Measurements from ENCODE around the gene ZNF311. TPM values are rescaled to one million over a fixed set of nuclear protein-coding genes. Genes with fewer than 3 reads are reported as not detected.

The ZNF311 gene
- total and polyA plus RNA-seq, 9 of the 15 experiments (the other 6 are each of a cell fraction or from before 2014, with no cell fraction given): 5.1 to 10.0 (median 7.5) TPM

DNA sequence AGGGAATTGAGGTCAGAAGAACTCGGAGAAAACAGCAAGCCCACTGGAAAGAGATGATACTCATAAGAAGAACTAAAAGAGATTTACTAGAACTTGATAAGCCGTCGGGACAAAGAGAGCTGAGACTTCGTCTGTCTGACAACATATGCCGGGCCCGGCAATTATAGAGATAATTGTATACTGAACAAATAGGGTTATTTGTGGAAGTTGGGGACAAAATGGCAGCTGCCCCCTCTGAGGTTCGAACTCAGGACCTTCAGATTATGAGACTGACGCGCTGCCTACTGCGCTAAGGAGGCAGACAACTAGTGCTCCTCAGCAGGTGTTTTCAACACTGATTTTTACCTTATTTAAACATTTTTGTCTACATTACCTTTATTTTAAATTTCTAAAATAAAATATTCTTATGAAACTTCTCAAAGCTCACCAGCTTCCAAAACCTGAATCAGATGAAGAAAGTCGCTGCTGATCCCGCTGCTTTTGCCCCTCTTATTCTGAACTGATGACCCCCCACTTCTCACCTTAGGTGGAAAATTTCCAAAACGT is 52.0 kb downstream of the ZNF311 start (continued):
- TF ChIP-seq ELK1 (CRISPR knock-in tag; IDR thresholded peaks at IDR 0.05): no peak
- TF ChIP-seq MAFF (IDR thresholded peaks at IDR 0.05; ENCODE audit: low read length): 0 out of 2 replicates have a peak, but pooled peaks have one; percentile 3
- TF ChIP-seq, protein P1, sequence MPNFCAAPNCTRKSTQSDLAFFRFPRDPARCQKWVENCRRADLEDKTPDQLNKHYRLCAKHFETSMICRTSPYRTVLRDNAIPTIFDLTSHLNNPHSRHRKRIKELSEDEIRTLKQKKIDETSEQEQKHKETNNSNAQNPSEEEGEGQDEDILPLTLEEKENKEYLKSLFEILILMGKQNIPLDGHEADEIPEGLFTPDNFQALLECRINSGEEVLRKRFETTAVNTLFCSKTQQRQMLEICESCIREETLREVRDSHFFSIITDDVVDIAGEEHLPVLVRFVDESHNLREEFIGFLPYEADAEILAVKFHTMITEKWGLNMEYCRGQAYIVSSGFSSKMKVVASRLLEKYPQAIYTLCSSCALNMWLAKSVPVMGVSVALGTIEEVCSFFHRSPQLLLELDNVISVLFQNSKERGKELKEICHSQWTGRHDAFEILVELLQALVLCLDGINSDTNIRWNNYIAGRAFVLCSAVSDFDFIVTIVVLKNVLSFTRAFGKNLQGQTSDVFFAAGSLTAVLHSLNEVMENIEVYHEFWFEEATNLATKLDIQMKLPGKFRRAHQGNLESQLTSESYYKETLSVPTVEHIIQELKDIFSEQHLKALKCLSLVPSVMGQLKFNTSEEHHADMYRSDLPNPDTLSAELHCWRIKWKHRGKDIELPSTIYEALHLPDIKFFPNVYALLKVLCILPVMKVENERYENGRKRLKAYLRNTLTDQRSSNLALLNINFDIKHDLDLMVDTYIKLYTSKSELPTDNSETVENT (CRISPR knock-in tag; IDR thresholded peaks at IDR 0.05): peak; percentile 26; the same call in 1 of the 2 replicates
- TF ChIP-seq ZNF75A (CRISPR knock-in tag; IDR thresholded peaks at IDR 0.05): no peak
- no peak for TF ChIP-seq ZNF408 (CRISPR knock-in tag; IDR thresholded peaks at IDR 0.05; ENCODE audit: low read depth)
- TF ChIP-seq LARP7 (IDR thresholded peaks at IDR 0.05): no peak
- TF ChIP-seq U2AF1 (optimal IDR thresholded peaks at IDR 0.05; ENCODE audit: low read depth, low read length): no peak
- no peak for TF ChIP-seq ATF4 (CRISPR knock-in tag; IDR thresholded peaks at IDR 0.05)
- TF ChIP-seq POLR2G (IDR thresholded peaks at IDR 0.05; ENCODE audit: low read depth, low read length): no peak
- TF ChIP-seq, protein P2, sequence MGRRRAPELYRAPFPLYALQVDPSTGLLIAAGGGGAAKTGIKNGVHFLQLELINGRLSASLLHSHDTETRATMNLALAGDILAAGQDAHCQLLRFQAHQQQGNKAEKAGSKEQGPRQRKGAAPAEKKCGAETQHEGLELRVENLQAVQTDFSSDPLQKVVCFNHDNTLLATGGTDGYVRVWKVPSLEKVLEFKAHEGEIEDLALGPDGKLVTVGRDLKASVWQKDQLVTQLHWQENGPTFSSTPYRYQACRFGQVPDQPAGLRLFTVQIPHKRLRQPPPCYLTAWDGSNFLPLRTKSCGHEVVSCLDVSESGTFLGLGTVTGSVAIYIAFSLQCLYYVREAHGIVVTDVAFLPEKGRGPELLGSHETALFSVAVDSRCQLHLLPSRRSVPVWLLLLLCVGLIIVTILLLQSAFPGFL (CRISPR knock-in tag; IDR thresholded peaks at IDR 0.05): 0 out of 2 replicates have a peak, but pooled peaks have one; percentile 35
- TF ChIP-seq SNRNP70 (optimal IDR thresholded peaks at IDR 0.05; ENCODE audit: low read depth, low read length): no peak
- TF ChIP-seq NR2C1 (IDR thresholded peaks at IDR 0.05): 0 out of 2 replicates have a peak, but pooled peaks have one; percentile 24
- no peak for TF ChIP-seq NR2C1 (tag; IDR thresholded peaks at IDR 0.05)
- TF ChIP-seq MLLT1 (IDR thresholded peaks at IDR 0.05): no peak
- TF ChIP-seq RBBP5 (IDR thresholded peaks at IDR 0.05; ENCODE audit: borderline replicate concordance, insufficient read depth, low read length, poor library complexity, severe bottlenecking): no peak
- peak; percentile 41; the same call in 1 of the 2 replicates for TF ChIP-seq ZNF24 (IDR thresholded peaks at IDR 0.05)
- TF ChIP-seq CCNT2 (IDR thresholded peaks at IDR 0.05; ENCODE audit: borderline replicate concordance, extremely low read depth, insufficient read length, low read depth, low read length): no peak
- no peak for TF ChIP-seq TAF7 (tag; IDR thresholded peaks at IDR 0.05)
- peak; percentile 65; the same call in 1 of the 2 replicates for TF ChIP-seq MEF2A (IDR thresholded peaks at IDR 0.05; ENCODE audit: control insufficient read depth, low read depth, low read length)
- TF ChIP-seq IRF1 (CRISPR knock-in tag; IDR thresholded peaks at IDR 0.05; ENCODE audit: borderline replicate concordance): no peak
- no peak for TF ChIP-seq THRAP3 (IDR thresholded peaks at IDR 0.05; ENCODE audit: borderline replicate concordance)
